ENCODE measurements around the gene ADI1.
"Not testable (repeated sequence)": the region's sequence is repeated elsewhere in the genome, so short reads cannot be mapped to it uniquely, and the experiment has no call there.

Gene ADI1

DNA sequence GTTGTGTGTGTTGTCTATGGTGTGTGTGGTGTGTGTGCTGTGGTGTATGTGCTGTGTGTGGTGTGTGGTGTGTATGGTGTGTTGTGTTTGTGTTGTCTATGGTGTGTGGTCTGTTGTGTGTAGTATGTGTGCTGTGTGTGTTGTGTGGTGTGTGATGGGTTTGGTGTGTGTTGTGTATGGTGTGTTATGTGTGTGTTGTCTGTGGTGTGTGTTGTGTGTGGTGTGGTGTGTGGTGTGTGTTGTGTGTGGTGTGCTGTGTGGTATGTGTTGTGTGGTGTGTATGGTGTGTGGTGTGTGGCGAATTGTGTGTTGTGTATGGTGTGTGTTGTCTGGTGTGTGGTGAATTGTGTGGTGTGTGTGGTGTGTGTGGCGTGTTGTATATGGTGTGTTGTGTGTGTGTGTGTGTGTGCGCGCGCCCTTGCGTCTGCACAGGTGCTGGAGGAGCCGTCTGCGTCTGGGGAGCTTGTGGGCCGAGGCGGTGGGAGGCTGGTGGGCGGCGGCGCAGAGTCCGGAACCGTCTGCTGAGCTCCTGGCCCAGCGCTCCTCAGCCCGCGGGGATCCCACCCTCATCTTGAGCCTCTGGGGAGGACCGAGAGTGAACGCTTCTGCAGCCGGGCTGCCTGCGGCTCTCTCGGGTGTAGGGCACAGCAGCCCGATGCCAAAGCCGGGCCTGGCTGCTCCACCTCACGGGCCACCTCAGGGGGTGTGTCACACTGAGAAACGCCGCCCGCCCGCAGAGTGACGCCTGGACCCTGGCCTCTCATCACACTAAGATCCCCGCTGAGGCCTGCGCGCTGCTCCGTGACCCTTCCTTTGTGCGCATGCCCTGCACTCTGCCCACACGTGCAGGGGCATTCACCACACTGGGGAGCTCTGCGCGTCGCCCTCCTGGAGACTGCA lies 8.8 kb upstream of the ADI1 start:
- no peak for DNase-seq

DNA sequence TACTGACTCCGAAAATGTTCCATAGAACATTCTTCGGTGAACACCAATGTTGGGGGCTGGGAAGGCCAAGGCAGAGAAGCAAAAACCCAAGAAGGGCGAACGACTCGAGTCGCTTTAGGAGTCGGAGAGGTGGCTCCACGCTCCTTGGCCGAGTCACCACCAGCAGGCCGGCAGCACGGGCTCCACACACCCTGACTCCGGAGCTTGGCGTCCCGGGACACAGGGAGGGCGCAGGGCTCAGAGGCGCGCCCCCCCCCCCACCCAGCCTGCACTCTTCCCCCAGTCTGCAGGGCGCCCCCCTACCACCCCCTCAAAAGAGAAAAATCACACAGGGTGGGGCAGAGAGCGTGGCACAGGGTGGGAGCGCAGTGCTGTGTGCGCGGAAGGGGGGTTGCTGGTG lies 7.5 kb upstream of the ADI1 start:
- DNase-seq: no peak

DNA sequence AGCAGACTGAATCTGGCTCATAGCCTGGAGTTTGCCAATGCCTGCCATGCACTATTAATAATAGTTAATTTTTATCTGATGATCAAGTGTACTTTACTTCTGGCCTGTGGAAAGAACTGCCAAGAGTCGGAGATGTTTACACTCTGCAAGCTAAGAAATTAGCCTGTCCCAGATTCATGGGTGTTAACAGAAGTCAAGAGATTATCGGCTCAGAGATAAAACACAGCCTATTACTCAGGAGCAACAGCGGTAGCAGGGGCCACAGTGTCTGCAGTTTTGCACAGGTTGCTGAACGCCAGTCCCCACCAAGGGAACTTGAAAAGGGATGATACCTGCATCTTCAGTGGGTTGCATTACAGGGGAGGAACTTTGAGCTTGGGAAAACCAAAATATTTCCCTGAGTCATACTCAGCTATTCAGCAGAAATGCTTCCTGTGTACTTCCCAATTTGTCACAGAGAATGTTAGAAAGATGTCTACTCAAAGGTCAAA lies 4.3 kb upstream of the ADI1 start:
- no peak for DNase-seq

DNA sequence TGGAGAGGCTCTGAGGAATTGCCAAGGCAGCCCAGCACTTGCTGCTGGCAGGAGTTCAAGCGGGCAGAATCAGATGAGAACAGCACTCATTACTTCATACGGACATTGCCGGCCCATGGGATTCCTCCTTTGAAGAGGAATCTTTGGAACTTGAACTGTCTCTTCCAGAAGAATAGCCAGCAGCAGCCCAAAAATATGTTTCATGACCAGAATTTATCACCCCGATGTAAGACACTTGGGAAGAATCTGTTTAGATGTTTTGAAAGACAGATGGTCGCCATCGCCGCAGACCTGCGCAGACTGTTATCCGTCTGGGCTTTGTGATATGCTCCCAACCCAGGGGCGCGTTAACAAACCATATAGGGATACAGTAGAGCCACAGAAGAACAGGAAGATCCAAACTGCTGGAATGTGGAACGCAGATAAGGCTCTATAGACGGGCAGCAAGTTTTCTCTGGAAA lies 3.7 kb upstream of the ADI1 start:
- no peak for DNase-seq

DNA sequence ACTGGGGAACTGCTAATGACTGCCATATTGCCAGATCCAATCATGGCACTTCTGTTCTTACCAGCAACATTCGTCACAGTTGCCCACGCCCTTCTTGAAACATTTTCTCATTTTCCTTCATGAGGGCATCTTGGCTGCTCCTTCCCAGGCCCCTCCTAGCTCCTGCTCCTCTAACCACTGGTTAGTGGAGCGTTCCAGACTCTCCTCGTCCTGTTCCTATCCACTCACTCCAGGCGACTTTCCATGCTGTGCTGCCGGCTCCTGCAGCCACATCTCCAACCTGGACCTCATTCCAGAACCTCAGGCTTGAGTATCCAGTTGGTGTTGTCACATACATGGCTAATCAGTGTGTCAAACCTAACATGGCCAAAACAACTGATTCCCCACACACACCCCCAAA lies 1.3 kb upstream of the ADI1 start:
- no peak for DNase-seq

DNA sequence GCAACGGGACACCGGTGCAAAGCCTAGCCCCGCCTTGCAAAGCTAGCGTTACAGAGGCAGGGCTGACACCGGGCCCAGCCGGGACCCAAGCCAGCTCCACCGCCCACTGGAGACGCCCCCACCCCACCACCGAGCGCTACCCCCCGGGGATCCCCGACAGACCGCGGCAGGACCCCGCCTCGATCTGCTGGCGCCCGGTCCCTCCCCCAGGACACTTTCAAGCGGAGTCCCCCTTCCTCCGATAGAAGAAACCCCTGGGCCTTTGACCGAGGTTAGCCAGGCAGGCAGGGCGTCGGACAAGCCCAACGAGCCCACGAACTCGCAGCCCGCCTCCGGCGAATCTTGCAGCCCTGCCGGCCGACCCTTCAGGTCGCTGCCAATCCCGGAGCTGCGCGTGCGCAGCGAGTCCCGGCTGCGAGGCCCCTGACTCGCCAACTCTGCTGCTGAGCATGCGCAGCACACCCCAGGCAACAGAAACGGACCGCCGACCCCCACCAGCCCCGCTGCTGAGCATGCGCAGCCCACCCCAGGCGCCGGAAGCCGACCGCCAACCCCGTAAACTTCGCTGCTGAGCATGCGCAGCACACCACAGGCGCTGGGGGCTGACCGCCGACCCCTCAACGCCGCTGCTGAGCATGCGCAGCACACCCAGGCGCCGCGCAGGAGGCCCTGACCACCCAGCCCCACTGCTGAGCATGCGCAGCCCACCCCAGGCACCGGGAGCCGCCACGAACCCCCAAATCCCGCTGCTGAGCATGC lies 656 bp downstream of the ADI1 start:
- DNase-seq: peak; percentile 99

DNA sequence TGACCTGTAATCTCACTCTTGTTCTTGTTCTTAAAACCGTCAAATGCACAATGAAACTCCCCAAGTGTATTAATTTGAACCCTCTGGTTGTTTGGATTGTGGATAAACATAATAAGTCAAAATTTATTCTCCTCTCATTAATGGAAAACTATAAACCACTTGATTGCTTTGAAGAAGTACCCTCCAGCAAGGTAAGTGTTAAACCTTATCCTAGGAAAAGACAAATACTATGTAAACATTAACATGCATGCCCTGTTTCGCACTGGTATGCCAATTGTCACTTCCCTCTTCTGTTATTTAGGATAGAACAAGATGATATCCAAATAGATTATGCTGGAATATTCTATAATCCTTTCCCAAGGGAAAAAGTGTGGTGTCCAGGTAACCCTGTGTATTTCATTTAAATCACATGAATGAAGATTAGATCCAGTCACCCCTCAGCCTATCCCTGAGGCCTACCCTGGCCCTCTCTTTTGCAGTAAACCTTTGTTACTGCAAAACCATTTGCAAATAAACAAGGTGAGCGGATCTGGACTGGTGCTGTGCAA lies 1.3 kb downstream of the ADI1 start:
- DNase-seq: no peak

DNA sequence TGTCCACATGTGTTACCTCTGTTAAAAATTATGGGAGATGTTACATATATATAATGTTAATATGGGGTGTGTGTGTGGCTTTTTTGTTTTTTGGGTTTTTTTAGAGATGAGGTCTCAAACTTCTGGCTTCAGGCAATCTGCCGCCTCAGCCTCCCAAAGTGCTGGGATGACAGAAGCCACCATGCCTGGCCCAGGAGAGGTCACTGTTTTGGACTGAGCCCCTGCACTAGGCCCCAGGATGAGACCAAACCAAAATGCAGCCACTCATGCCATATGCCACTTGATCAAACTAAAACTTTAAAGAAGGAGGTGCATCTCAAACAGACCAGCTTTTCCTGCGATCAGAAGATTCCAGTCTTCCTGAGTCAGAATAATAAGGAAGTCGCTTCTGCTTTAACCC lies 2.5 kb downstream of the ADI1 start:
- DNase-seq: no peak

DNA sequence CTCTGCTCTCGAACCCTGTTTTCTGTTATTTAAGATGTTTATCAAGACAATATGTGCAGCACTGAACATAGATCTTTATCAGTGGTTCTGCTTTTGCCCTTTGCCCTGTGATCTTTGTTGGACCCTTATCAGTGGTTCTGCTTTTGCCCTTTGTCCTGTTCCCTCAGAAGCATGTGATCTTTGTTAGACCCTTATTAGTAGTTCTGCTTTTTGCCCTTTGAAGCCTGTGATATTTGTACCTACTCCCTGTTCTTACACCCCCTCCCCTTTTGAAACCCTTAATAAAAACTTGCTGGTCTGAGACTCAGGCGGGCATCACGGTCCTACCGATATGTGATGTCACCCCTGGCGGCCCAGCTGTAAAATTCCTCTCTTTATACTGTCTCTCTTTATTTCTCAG lies 3.9 kb downstream of the ADI1 start:
- not testable (repeated sequence) for DNase-seq

DNA sequence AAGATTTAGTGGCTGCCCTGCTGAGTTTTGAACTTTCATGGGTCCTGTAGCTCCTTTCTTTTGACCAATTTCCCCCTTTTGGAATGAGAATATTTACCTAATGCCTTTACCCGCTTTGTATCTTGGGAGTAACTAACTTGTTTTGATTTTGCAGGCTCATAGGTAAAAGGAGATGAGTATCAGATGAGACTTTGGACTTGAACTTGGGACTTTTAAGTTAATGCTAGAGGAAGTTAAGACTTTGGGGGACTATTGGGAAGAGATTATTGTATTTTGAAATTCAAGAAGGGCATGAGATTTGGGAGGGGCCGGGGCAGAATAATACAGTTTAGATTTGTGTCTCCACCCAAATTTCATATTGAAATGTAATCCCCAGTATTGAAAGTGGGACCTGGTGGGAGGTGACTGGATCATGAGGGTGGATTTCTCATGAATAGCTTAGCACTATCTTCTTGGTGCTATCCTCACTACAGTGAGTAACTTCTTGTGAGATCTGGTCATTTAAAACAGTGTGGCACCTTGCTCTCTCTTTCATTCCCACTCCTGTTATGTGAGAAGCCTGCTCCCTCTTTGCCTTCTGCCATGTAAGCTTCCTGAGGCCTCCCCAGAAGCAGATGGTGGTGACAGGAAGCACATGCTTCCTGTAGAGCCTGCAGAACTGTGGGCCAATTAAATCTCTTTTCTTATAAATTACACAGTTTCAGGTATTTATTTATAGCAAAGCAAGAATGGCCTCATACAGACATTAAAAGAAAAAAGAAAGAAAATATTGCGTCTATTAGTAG lies 6.1 kb downstream of the ADI1 start:
- no peak for DNase-seq

DNA sequence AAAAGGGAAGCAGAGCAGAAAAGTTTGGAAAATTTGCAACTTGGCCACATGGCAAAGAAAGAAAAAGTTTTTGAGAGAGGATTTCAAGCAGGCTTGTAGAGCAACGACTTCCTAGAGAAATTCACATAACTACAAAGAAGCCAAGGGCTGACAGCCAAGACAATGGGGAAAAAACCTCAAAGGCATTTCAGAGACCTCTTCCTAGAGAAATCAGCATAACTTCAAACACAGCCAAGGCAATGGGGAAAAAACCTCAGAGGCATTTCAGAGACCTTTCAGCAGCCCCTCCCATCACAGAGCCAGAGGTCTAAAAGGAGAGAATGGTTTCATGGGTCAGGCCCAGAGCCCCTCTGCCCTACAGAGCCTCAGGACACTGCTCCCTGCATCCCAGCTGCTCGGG lies 7.2 kb downstream of the ADI1 start:
- DNase-seq: no peak

DNA sequence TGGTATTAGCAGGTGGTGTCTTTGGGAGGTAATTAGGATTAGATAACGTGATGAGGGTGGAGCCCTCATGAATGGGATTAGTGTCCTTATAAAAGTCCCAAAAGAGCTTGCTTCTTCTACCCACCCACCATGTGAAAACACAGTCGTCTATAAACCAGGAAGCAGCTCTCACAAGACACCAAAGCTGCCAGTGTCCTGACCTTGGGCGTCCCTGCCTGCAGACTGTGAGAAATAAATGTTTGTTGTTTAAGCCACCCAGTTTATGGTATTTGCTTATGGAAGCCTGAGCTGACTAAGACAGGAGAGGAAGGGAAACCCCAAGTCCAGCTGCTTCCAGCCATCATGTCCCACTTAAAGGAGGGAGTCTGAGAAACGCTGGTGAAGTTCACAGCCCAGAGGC lies 13.6 kb downstream of the ADI1 start:
- DNase-seq: no peak

DNA sequence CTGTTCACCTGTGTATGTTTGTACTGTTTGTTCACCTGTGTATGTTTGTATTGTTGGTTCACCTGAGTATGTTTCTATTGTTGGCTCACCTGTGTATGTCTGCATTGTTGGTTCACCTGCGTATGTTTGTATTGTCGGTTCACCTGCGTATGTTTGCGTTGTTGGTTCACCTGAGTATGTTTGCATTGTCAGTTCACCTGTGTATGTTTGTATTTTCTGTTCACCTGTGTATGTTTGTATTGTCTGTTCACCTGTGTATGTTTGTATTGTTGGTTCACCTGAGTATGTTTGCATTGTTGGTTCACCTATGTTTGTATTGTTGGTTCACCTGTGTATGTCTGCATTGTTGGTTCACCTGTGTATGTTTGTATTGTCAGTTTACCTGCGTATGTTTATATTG lies 14.6 kb downstream of the ADI1 start:
- DNase-seq: no peak

DNA sequence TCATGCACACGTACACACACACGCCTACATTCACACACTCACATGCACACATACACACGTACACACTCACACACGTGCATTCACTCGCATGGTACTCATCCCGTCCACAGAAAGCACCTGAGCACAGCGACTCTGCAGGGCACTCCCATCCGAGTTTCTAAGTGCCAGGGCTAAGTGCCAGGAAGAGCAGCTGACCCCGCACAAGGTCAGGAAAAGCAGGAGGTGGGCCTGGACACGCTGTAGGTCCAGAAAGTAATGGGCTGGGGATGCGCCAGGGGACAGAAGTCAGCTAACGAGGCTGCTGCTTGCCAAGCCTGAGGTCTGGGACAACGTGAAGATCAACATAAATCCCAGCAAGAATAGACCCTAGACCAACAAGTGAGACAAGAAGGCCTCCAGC lies 15.8 kb downstream of the ADI1 start:
- DNase-seq: no peak

DNA sequence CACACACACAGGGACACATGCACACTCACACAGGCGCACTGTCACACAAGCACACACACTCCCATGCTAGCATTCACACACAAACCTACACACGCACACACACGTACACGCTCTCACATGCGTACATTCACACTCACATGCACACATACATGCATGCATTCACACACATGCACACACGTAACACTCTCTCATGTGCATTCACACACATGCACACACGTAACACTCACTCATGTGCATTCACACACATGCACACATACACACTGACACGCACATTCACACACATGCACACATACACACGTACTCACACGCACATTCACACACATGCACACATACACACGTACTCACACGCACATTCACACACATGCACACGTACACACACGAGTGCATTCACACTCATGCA lies 16.3 kb downstream of the ADI1 start:
- DNase-seq: no peak

DNA sequence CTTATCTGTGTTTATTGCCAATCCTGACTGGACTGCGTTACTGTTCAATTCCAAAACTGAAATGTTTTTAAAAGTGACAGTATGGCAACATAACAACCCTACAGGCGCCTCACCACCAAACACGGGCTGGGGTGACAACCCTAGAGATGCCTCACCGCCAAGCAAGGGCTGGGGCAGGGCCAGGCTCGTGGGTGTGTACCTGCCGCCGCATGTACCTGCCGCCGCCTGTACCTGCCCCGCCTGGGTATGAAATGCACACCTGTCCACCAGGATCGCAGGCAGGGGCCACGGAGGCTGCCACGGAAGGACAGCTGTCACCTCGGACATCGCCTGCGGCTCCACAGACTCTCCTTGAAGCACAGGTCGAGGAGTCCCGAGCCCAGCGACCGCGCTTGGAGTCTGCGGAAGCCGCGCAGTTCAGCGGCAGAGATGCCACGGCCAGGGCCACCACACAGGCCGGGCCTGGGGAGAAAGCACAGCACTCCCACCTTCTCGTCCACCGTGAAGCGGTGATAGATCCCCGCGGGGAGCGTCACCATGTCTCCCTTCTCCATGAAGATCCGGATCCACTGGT lies 18.9 kb downstream of the ADI1 start:
- DNase-seq: no peak

DNA sequence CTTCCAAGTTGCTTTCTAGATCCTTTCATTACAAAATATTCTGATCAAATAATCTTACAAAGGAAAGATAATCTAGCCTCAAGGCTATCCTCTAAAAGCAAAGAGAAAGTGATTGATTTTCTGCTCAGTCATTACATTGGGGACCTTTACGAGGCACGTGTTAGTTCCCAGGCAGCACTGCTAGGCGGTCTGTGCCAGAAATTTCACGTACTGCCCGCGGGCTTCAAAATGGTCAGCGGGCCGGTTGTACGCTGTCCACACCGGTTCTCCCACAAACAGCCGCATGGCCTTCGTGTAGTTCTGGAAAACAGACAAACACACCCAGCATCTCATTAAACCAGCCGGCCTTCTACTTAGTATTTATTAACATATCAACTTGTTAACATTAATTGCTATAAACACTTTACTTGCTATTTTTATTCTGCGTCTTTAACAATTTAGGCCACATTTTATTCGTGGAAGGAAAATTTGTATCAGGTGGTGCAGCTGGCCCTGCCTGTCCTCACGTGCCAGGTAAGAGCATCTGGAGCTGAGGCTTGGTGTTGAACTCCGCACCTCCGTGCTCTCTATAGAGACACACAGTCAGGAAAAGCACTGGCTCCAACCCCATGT lies 20.4 kb downstream of the ADI1 start:
- DNase-seq: no peak

DNA sequence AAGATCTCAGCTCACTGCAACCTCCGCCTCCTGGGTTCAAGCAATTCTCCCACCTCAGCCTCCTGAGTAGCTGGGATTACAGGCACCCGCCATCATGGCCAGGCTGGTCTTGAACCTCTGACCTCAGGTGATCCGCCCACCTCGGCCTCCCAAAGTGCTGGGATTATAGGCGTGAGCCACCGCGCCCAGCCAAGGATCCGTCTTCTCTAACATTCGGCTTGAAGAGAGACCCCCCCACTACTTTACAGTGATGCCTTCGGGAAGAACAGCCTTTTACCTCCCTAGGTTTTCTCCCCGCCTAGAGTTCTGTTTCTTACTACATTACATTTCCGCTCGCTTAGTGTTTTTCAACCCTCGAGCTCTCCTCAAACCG lies 22.6 kb downstream of the ADI1 start:
- not testable (repeated sequence) for DNase-seq

DNA sequence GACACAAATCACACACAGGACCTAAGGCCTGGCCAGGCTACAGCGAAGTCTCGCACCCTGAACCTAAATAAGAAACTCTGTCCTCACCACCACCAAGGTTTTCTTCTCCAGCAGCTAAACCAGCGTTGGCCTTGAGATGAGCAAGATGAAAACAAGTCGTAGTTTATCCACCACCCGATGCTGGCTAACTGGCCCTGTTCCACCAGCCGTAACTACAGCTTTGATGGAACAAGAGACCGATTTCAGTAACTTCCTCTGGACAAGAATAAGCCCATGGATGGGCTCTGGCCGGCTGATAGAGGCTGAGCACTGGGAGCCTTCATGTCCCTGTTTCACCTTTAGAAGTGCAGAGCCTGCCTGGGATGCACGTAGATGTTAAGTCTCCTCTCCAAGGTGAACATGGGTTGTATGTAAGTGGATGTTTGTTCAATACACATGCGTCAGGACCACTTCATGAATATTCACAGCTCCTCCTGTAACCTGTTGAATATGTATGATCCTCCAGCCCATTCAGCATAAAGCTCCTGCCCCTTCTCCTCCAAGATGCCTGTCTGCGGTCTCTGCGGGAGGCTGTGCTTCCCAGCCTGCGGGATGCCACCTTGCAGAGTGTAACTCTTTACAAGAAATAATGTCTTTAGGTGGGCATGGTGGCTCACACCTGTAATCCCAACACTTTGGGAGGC lies 24.2 kb downstream of the ADI1 start:
- DNase-seq: no peak

DNA sequence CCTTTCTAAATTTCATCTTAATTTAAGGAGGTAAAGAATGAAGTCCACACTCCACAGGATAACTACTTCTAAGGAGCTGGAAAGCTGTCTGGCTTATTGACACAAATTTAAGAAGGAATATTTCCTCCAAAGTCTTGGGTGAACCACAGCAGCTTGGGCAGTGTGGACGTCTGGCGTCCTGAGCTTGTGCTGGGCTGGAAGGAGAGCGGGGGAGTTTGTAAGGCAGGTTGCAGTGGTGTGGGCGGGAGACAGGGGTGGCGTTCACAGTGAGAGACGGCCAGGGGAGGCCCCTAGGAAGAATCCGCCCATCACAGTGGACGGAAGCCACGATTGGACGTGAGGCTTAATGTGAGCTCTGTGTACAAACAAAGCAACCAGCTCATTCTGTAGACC lies 25.7 kb downstream of the ADI1 start:
- no peak for DNase-seq

DNA sequence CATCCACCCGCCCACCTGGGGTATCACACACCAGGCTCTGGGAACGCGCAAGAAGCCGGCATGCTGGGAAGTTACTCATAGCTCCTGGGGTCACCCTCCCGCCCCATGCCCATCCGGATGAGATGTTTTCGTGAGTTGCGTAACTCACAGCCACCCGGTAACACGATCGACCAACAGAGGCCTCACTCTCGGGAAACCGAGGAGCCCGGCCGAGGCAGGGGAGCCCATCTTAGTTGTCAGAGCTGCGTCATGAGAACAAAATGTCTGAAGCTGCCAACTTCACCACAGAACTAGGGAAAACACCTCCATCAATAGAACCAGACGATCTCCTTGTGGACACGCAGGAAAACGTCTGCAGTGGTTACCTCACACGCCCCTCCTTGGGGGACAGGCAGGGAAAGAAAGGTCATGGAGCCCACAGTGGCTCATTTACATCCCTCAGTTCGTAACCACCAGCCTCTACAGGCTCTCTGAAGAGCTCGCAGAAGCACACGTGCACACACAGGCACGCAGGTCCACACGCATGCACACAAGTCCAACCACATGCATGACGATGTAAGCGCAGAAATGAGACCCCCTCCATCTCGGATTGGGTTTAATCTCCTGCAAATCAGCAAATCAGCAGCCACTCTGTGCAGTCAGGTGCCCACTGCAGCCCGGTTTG lies 26.2 kb downstream of the ADI1 start:
- no peak for DNase-seq

Measured in activated CD4-positive, alpha-beta T cell treated with anti-CD3 and anti-CD28 coated beads, Interleukin-2, amount 50 U/mL, for 16 hours (primary cell).